Measurements from ENCODE around the gene PRELID2. TPM values are rescaled to one million over a fixed set of nuclear protein-coding genes. Genes with fewer than 3 reads are reported as not detected.

Gene PRELID2
- total RNA-seq, 1 experiment from 2014 or later = 26.0 TPM

GRCh38 chr5:145793574-145793973 lies 41.6 kb downstream of the PRELID2 start:
- no peak overlapping the region for H3K4me3 ChIP-seq (ENCODE audit: low read depth, low read length)
- no peaks in the 10 kb centered on the region for H3K4me1 ChIP-seq
- no peaks in the 10 kb centered on the region for H3K9me3 ChIP-seq
- H3K9me3 Mint-ChIP-seq (ENCODE audit: unreplicated experiment) = no peaks in the 10 kb centered on the region
- CTCF ChIA-PET = no interaction called here
- no peaks in the 10 kb centered on the region for H3K27me3 ChIP-seq (replicated peaks; ENCODE audit: control insufficient read depth, insufficient read depth, low read length)
- TF ChIP-seq, protein P1, sequence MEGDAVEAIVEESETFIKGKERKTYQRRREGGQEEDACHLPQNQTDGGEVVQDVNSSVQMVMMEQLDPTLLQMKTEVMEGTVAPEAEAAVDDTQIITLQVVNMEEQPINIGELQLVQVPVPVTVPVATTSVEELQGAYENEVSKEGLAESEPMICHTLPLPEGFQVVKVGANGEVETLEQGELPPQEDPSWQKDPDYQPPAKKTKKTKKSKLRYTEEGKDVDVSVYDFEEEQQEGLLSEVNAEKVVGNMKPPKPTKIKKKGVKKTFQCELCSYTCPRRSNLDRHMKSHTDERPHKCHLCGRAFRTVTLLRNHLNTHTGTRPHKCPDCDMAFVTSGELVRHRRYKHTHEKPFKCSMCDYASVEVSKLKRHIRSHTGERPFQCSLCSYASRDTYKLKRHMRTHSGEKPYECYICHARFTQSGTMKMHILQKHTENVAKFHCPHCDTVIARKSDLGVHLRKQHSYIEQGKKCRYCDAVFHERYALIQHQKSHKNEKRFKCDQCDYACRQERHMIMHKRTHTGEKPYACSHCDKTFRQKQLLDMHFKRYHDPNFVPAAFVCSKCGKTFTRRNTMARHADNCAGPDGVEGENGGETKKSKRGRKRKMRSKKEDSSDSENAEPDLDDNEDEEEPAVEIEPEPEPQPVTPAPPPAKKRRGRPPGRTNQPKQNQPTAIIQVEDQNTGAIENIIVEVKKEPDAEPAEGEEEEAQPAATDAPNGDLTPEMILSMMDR (IDR thresholded peaks at IDR 0.05; ENCODE audit: insufficient read depth in 1 of 2, low read depth in 1 of 2, low read length in 1 of 2, severe bottlenecking in 1 of 2, unreplicated experiment in 1 of 2) = no peak
- no peak overlapping the region for H3K4me3 Mint-ChIP-seq (ENCODE audit: unreplicated experiment)
- POLR2A ChIA-PET = no interaction called here
- intact Hi-C loops (cut with micrococcal nuclease; ENCODE audit: unreplicated experiment) = no loop called here
- H3K27ac Mint-ChIP-seq (ENCODE audit: unreplicated experiment) = no peak overlapping the region
- no peaks in the 10 kb centered on the region for H3K36me3 Mint-ChIP-seq (ENCODE audit: insufficient read depth, unreplicated experiment)
- peaks cover 4% of the 10 kb centered on the region for H3K36me3 ChIP-seq (ENCODE audit: control insufficient read depth, insufficient read depth, low read length)
- no TSS peak for BruUV-seq (replicated peaks)
- H3K4me1 Mint-ChIP-seq (ENCODE audit: low read depth, unreplicated experiment) = no peaks in the 10 kb centered on the region
- H3K27me3 Mint-ChIP-seq (ENCODE audit: insufficient read depth, unreplicated experiment) = no peaks in the 10 kb centered on the region
- no peak for DNase-seq

- Histone ChIP-seq H3K4me1 (peaks cover 5% of the 10 kb centered on the region), H3K27me3 (replicated peaks; ENCODE audit: control insufficient read depth, insufficient read depth, low read length) (no peaks in the 10 kb centered on the region), H3K9me3 (no peaks in the 10 kb centered on the region), H3K4me3 (ENCODE audit: low read depth, low read length) (no peak overlapping the region), H3K36me3 (ENCODE audit: control insufficient read depth, insufficient read depth, low read length) (peaks cover 4% of the 10 kb centered on the region)
- CTCF ChIA-PET = no interaction called here
- TF ChIP-seq, protein P1 (IDR thresholded peaks at IDR 0.05; ENCODE audit: insufficient read depth in 1 of 2, low read depth in 1 of 2, low read length in 1 of 2, severe bottlenecking in 1 of 2, unreplicated experiment in 1 of 2) = no peak
- no TSS peak for BruUV-seq (replicated peaks)
- no peak for DNase-seq
- intact Hi-C loops (cut with micrococcal nuclease; ENCODE audit: unreplicated experiment) = no loop called here
- Mint-ChIP-seq H3K9me3 (ENCODE audit: unreplicated experiment) (no peaks in the 10 kb centered on the region), H3K27me3 (ENCODE audit: insufficient read depth, unreplicated experiment) (no peaks in the 10 kb centered on the region), H3K4me3 (ENCODE audit: unreplicated experiment) (no peak overlapping the region), H3K36me3 (ENCODE audit: insufficient read depth, unreplicated experiment) (no peaks in the 10 kb centered on the region), H3K27ac (ENCODE audit: unreplicated experiment) (no peak overlapping the region), H3K4me1 (ENCODE audit: low read depth, unreplicated experiment) (peaks cover 6% of the 10 kb centered on the region)
- POLR2A ChIA-PET = no interaction called here
Observed at GRCh38 chr5:145792840-145793239, 42.3 kb downstream of the PRELID2 start.

DNA sequence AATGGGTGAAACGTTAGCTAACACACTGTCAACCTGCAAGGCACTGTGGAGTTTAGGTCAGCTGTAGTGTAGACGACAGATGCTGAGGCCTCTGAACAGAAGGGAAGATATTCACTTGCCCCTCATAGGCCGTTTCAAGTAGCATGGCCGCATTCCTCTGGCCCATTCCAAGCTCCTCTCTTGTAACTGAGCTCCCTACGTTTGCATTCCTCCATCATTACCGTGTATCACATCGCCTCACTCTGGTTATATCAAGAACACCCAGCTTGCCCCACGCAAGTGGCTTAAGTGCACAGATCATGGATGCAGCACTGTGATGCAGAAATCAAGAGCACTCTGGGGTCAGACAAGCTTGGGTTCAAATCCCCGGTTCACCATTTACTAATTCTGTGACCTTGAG lies 43.3 kb downstream of the PRELID2 start:
- peaks cover 4% of the 10 kb centered on the region for H3K36me3 ChIP-seq (ENCODE audit: control insufficient read depth, insufficient read depth, low read length)
- intact Hi-C loops (cut with micrococcal nuclease; ENCODE audit: unreplicated experiment) = no loop called here
- Mint-ChIP-seq H3K27me3 (ENCODE audit: insufficient read depth, unreplicated experiment) (no peaks in the 10 kb centered on the region), H3K4me1 (ENCODE audit: low read depth, unreplicated experiment) (peaks cover 15% of the 10 kb centered on the region), H3K36me3 (ENCODE audit: insufficient read depth, unreplicated experiment) (no peaks in the 10 kb centered on the region), H3K9me3 (ENCODE audit: unreplicated experiment) (no peaks in the 10 kb centered on the region), H3K27ac (ENCODE audit: unreplicated experiment) (no peak overlapping the region), H3K4me3 (ENCODE audit: unreplicated experiment) (no peak overlapping the region)
- no peak overlapping the region for H3K4me3 ChIP-seq (ENCODE audit: low read depth, low read length)
- ChIA-PET CTCF (no interaction called here), POLR2A (no interaction called here)
- BruUV-seq (replicated peaks) = no TSS peak
- no peak for DNase-seq
- H3K27me3 ChIP-seq (replicated peaks; ENCODE audit: control insufficient read depth, insufficient read depth, low read length) = no peaks in the 10 kb centered on the region
- H3K4me1 ChIP-seq = peaks cover 15% of the 10 kb centered on the region
- TF ChIP-seq, protein P1 (IDR thresholded peaks at IDR 0.05; ENCODE audit: insufficient read depth in 1 of 2, low read depth in 1 of 2, low read length in 1 of 2, severe bottlenecking in 1 of 2, unreplicated experiment in 1 of 2) = no peak
- H3K9me3 ChIP-seq = no peaks in the 10 kb centered on the region

Data from Caco-2 (cell line).